Heart right ventricle (tissue), 16 donors: ENCODE measurements around the gene MED14. TPM values are rescaled to one million over a fixed set of nuclear protein-coding genes. Genes with fewer than 3 reads are reported as not detected.

Experiments used
- ATAC-seq, 8 donors: fragments of 200-7000 bp; cut with Tn5 transposase; one replicate each; pipeline ENCODE4 v1.9.1; 2020; ENCODE audit warnings: mild to moderate bottlenecking in 8 of 8, moderate library complexity in 8 of 8, moderate number of reproducible peaks in 1 of 8
- DNase-seq, 2 donors: peaks; one replicate each; pipeline ENCODE4 v3.0.0-alpha.2; 2020
- H3K27ac ChIP-seq, 10 donors: fragments of 200-600 bp; sonication (generic) in 2 of 10; one replicate each; pipeline versions ENCODE4 v1.5.0 to v1.8.0; 2020 to 2022; ENCODE audit warnings: mild to moderate bottlenecking in 3 of 10
- H3K27me3 ChIP-seq, 7 donors: fragments of 200-600 bp; one replicate each; pipeline ENCODE4 v1.8.0; 2021 to 2022; ENCODE audit warnings: mild to moderate bottlenecking in 2 of 7
- H3K36me3 ChIP-seq, 9 donors: fragments of 200-600 bp; sonication (generic) in 1 of 9; one replicate each; pipeline versions ENCODE4 v1.5.0 to v1.8.0; 2020 to 2022; ENCODE audit warnings: mild to moderate bottlenecking in 2 of 9
- H3K4me1 ChIP-seq, 9 donors: fragments of 200-600 bp; sonication (generic) in 1 of 9; one replicate each; pipeline versions ENCODE4 v1.5.0 to v1.8.0; 2020 to 2022; ENCODE audit warnings: mild to moderate bottlenecking in 4 of 9
- H3K4me3 ChIP-seq, 10 donors: fragments of 200-600 bp; sonication (generic) in 2 of 10; one replicate each; pipeline versions ENCODE4 v1.5.0 to v1.8.0; 2020 to 2022; ENCODE audit warnings: mild to moderate bottlenecking in 7 of 10, moderate library complexity in 2 of 10
- H3K9me3 ChIP-seq, 11 donors: fragments of 200-600 bp in 10 of 11; sonication (generic) in 2 of 11; one replicate each; pipeline versions ENCODE4 v1.5.0 to v1.8.0; 2013 to 2022; ENCODE audit warnings: mild to moderate bottlenecking in 2 of 11, control low read depth in 1 of 11, moderate library complexity in 1 of 11
- CTCF ChIP-seq, 9 donors: fragments of 200-600 bp; sonication (generic) in 2 of 9; IDR thresholded peaks; one replicate each; pipeline versions ENCODE4 v1.5.0 to v1.8.0; 2021 to 2022; ENCODE audit warnings: antibody characterized with exemption in 9 of 9, mild to moderate bottlenecking in 5 of 9, moderate library complexity in 1 of 9
- WGBS, 2 donors: extraction: QIAGEN DNeasy Blood & Tissue Kit; methylation state at CpG; one replicate each; pipeline ENCODE4 v1.1.7; 2013; ENCODE audit warnings: inconsistent platforms in 1 of 2; 5-methylcytosine and 5-hydroxymethylcytosine counted together
- intact Hi-C, 10 donors: fragments of 100-400 bp; cut with DNase I; formaldehyde crosslinking; loops; one replicate each; pipeline versions ENCODE4 v1.11.1 to v1.14.2; 2022
- polyA plus RNA-seq, 2 donors: library from polyadenylated mRNA; stranded (reverse); fragments of 200-250 nt; gene quantifications; one replicate each; pipeline ENCODE4 v1.2.3, GENCODE V29; 2013
- total RNA-seq, 10 donors: library from RNA; stranded (reverse); fragmentation: NEBNext Ultra II Directional in 3 of 10; extraction: Animal tissue kit (Norgen Biotek cat#: 25700) in 3 of 10; gene quantifications; one replicate each; pipeline versions ENCODE4 v1.2.1 to v1.2.4, GENCODE V29; 2021 to 2023
- donor health status: Arrhythmogenic right ventricular cardiomyopathy.
- donor health status: ischemic (EF 13 %, LVEDD 7.1; RV severe dilation, severe dysfunction).
- donor health status: healthy with polysubstance abuse.
- donor health status: DM: no; HTN: yes; CAD: no.
- donor health status: DM: no; HTN: no; CAD: no.
- donor health status: ischemic (EF 25% LVEDD 6.9; RV normal size, moderate dysfunction).
- donor health status: ischemic (EF 25% LVEDD 5.7; RV mildly dilated, moderate dysfunction).
- donor health status: healthy.
- donor health status: DM: yes; HTN: yes; CAD: no.
- donor health status: Ischemic cardiomyopathy.
- donor health status: ischemic (EF 35%, LVEDD 5.7; RV mildly dilated, moderate dysfunction).
- donor health status: nonischemic (EF 11% LVEDD 7.7; RV severe dilation, severe dysfunction).
- donor health status: DM: yes; HTN: yes; CAD: no.
- donor health status: PGD.
- donor health status: ischemic (EF 29% LVEDD 5.4; RV normal size, mild dysfunction).
- donor health status: nonischemic (EF 23%, LVEDD 6.1; RV moderate dilation, normal function).

Gene MED14
- total and polyA plus RNA-seq, 12 donors: 7.1 to 44.9 (median 33.1) TPM

GRCh38 chrX:40772290-40772689 is 36.9 kb upstream of the MED14 start:
- no peak for DNase-seq
- WGBS, 2 donors: 85 to 88% methylated on average over 2 of the region's 2 CpGs
- ATAC-seq: no peak
- H3K27me3 ChIP-seq: peaks cover 0 to 73% (median 0%) of the 10 kb centered on the region in 7 donors
- TF ChIP-seq CTCF (IDR thresholded peaks at IDR 0.05): no peak
- no peaks in the 10 kb centered on the region for H3K36me3 ChIP-seq
- no peak overlapping the region for H3K27ac ChIP-seq
- no peaks in the 10 kb centered on the region for H3K9me3 ChIP-seq
- intact Hi-C loops: no loop called here
- H3K4me3 ChIP-seq: no peak overlapping the region
- H3K4me1 ChIP-seq: peaks cover 0 to 4% (median 0%) of the 10 kb centered on the region in 9 donors

- no peak for DNase-seq
- intact Hi-C loops: no loop called here
- TF ChIP-seq CTCF (IDR thresholded peaks at IDR 0.05): no peak
- WGBS, 2 donors: 30 to 50% methylated on average over 1 of the region's 1 CpG
- H3K9me3 ChIP-seq: no peaks in the 10 kb centered on the region
- peaks cover 0 to 97% (median 0%) of the 10 kb centered on the region in 7 donors for H3K27me3 ChIP-seq
- no peaks in the 10 kb centered on the region for H3K4me1 ChIP-seq
- no peak overlapping the region for H3K4me3 ChIP-seq
- no peak for ATAC-seq
- H3K36me3 ChIP-seq: no peaks in the 10 kb centered on the region
- H3K27ac ChIP-seq: no peak overlapping the region
These were observed 26.4 kb upstream of the MED14 start for GRCh38 chrX:40761762-40762161.

- Histone ChIP-seq H3K27me3 (peaks cover 0 to 97% (median 0%) of the 10 kb centered on the region in 7 donors), H3K4me3 (no peak overlapping the region), H3K4me1 (peaks cover 0 to 16% (median 8%) of the 10 kb centered on the region in 9 donors), H3K36me3 (no peaks in the 10 kb centered on the region), H3K9me3 (no peaks in the 10 kb centered on the region), H3K27ac (no peak overlapping the region)
- ATAC-seq: no peak
- no peak for TF ChIP-seq CTCF (IDR thresholded peaks at IDR 0.05)
- no peak for DNase-seq
- 86 to 91% methylated on average over 1 of the region's 1 CpG for WGBS, 2 donors
- intact Hi-C loops: no loop called here
These were observed 24.0 kb upstream of the MED14 start for GRCh38 chrX:40759374-40759773.

GRCh38 chrX:40757058-40757457 is 21.7 kb upstream of the MED14 start:
- no peak for DNase-seq
- peaks cover 0 to 11% (median 0%) of the 10 kb centered on the region in 11 donors for H3K9me3 ChIP-seq
- intact Hi-C loops: no loop called here
- no peak for ATAC-seq
- no peak overlapping the region for H3K4me3 ChIP-seq
- peaks cover 0 to 97% (median 0%) of the 10 kb centered on the region in 7 donors for H3K27me3 ChIP-seq
- H3K4me1 ChIP-seq: peaks cover 0 to 16% (median 8%) of the 10 kb centered on the region in 9 donors
- no peaks in the 10 kb centered on the region for H3K36me3 ChIP-seq
- WGBS, 2 donors: 70 to 88% methylated on average over 1 of the region's 1 CpG
- no peak overlapping the region for H3K27ac ChIP-seq
- TF ChIP-seq CTCF (IDR thresholded peaks at IDR 0.05): no peak
